ENCODE measurements around the gene RABL2A. TPM values are rescaled to one million over a fixed set of nuclear protein-coding genes. Genes with fewer than 3 reads are reported as not detected.
"Not testable (repeated sequence)": the region's sequence is repeated elsewhere in the genome, so short reads cannot be mapped to it uniquely, and the experiment has no call there.

The RABL2A gene
- total and polyA plus RNA-seq, 2 donors from 2014 or later, result 12.8 to 28.4 TPM

GRCh38 chr2:113686537-113686936 lies 59.5 kb downstream of the RABL2A start:
- no peak overlapping the region for H3K27ac ChIP-seq (ENCODE audit: low read depth in 2 of 2, low read length in 2 of 2)
- no peak overlapping the region for H3K9ac ChIP-seq (ENCODE audit: low read length in 3 of 3)
- H3K4me1 ChIP-seq (ENCODE audit: control insufficient read depth in 2 of 3, insufficient read depth in 2 of 3, low read depth in 1 of 3, low read length in 3 of 3), result no peaks in the 10 kb centered on the region
- DNase-seq (no peak), FAIRE-seq (no peak)
- H3K4me3 ChIP-seq (ENCODE audit: low read length in 3 of 3), result no peak overlapping the region
- intact Hi-C loops (cut with DNase I), result no loop called here
- TF ChIP-seq CTCF (IDR thresholded peaks at IDR 0.05; ENCODE audit: borderline replicate concordance, extremely low read depth, insufficient read depth), result no peak
- no peaks in the 10 kb centered on the region for H3K36me3 ChIP-seq (ENCODE audit: control insufficient read depth in 2 of 3, insufficient read depth in 3 of 3, low read length in 3 of 3)
- no peaks in the 10 kb centered on the region for H3K9me3 ChIP-seq (ENCODE audit: control insufficient read depth in 2 of 3, insufficient read depth in 1 of 3, low read length in 3 of 3)
- no peaks in the 10 kb centered on the region for H3K27me3 ChIP-seq (ENCODE audit: control insufficient read depth, insufficient read depth, low read length)

GRCh38 chr2:113690871-113691270 lies 63.8 kb downstream of the RABL2A start:
- H3K36me3 ChIP-seq (ENCODE audit: control insufficient read depth in 2 of 3, insufficient read depth in 3 of 3, low read length in 3 of 3); H3K4me1 ChIP-seq (ENCODE audit: control insufficient read depth in 2 of 3, insufficient read depth in 2 of 3, low read depth in 1 of 3, low read length in 3 of 3); DNase-seq; H3K9ac ChIP-seq (ENCODE audit: low read length in 3 of 3); intact Hi-C loops (cut with DNase I); H3K27me3 ChIP-seq (ENCODE audit: control insufficient read depth, insufficient read depth, low read length); H3K9me3 ChIP-seq (ENCODE audit: control insufficient read depth in 2 of 3, insufficient read depth in 1 of 3, low read length in 3 of 3); H3K4me3 ChIP-seq (ENCODE audit: low read length in 3 of 3); FAIRE-seq; H3K27ac ChIP-seq (ENCODE audit: low read depth in 2 of 2, low read length in 2 of 2): not testable (repeated sequence)

Small RNA genes lying within 50 kb of the gene (microRNA-seq; reads per million reads assigned to microRNA genes)
- not detected for gene MIR1302-3

Other genes starting within 250 kb of the RABL2A start
- 31.0 TPM for gene ZNG1B, start 189.6 kb upstream of the RABL2A start, total RNA-seq
- 32.7 TPM for gene ZNG1B, start 189.6 kb upstream of the RABL2A start, polyA plus RNA-seq (ENCODE audit: insufficient read depth, low read depth, low replicate concordance)
- 0.19 TPM for gene FOXD4L1, start 128.6 kb upstream of the RABL2A start, total RNA-seq
- not detected for gene FOXD4L1, start 128.6 kb upstream of the RABL2A start, polyA plus RNA-seq (ENCODE audit: insufficient read depth, low read depth, low replicate concordance)
- 198 TPM for gene SLC35F5, start 129.4 kb downstream of the RABL2A start, total RNA-seq
- gene SLC35F5, start 129.4 kb downstream of the RABL2A start, polyA plus RNA-seq (ENCODE audit: insufficient read depth, low read depth, low replicate concordance), result 49.9 TPM